Activated T-helper 1 cell treated with Interleukin-2 at 50 U/mL for 16 hours (primary cell): ENCODE results near the gene TUB.

Source experiments
- DNase-seq: peaks from one replicate; pipeline ENCODE4 v3.0.0-alpha.2; 2020; ENCODE audit warnings: low read depth

The TUB gene

GRCh38 chr11:8092587-8093424 lies 11.8 kb downstream of the TUB start:
- DNase-seq, result no peak

DNA sequence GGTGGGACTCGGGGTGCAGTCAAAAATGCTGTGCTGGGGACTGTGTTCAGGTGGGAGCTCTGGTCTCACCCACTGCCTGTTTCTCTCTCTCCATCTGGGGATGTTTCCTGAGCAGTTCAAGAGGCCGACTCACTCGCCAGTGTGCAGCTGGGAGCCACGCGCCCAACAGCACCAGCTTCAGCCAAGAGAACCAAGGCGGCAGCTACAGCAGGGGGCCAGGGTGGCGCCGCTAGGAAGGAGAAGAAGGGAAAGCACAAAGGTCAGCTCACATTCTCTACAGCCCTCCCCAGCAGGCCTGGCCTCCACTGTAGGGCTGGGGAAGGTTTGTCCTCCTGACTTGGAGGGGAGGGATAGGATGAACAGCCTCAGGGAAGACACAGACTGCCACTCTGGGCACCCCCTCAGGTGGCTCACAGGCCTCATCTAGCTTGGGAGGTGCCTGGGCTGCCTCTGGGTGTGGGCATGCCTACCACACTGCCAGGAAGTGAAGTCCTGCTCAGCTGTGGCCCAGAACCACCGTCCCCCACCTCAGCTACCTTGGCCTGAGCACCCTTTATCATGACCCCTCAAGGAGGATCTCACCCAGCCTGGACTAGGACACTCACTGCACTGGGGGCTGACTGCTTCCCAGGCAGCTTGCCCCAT lies 13.0 kb downstream of the TUB start:
- DNase-seq, result no peak

GRCh38 chr11:8094656-8095055 lies 13.6 kb downstream of the TUB start:
- DNase-seq, result no peak

- DNase-seq, result no peak
Measured at GRCh38 chr11:8095371-8095770, 14.4 kb downstream of the TUB start.

DNA sequence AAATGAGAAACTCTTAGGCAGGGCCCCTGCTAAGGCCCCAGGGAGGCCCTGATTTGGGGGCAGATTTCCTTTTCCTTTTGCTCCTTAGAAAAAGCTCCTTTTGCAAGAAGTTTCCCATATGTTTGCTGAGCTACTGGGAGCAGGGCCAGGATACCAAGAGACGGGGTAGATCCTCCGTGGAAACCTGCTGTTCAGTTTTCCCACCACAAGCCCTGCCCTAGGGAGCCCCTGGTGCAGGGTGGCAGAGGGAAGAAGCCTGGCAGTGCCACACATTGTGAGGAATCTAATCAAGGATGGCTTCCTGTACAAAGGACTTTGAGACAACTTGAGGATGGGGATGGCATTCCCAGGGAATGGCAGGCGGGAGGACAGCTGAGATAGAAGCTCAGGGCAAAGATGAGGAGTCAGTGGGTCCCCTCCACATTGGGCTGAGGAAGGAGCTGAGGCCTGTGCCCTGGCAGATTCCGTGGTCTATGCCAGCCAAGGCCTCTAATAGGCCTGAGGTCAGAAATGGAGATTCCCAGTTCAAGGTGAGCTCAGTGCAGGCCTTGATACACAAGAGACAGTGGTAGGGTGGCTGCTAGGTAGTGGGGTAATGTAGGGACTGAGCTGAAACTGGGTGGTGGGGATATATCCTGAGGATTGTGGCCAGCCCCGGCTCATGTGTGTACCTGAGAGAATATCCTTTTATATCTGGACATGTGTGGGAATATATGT lies 15.0 kb downstream of the TUB start:
- DNase-seq, result no peak

DNA sequence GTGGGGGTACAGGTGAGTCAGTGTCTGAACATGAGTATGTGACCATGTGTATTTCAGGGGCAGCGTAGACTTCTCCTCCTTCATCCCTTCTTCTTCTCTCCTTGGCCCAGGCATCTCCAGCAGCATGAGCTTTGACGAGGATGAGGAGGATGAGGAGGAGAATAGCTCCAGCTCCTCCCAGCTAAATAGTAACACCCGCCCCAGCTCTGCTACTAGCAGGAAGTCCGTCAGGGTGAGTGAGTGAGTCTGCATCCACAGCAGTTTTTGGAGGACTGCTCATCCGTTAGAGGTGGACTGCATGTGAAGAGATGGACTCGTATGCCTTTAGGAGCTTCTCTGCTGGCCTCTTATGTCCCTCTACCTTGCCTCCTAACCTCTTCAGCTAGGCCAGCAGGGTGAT lies 15.6 kb downstream of the TUB start:
- no peak for DNase-seq

GRCh38 chr11:8097062-8097461 lies 16.1 kb downstream of the TUB start:
- no peak for DNase-seq

- no peak for DNase-seq
Measured at GRCh38 chr11:8097468-8097867, 16.5 kb downstream of the TUB start.

DNA sequence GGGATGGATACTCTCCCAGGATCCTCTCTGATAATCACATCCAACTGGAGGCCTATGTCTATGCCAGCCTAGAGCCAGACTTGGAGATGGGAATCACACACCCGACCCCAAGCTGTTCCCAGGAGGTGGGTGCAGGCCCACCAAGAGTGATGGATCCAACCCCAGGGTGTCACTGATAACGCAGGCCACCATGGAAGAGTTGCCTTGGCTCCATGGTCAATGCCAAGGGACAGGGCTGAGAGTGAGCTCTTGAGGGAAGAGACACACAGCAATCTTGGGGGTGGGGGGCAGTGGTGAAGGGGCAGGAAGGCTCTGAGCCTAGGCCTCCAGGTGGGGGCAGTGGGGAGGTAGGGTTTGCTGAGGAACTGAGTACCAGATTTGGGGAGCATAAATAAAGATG lies 16.9 kb downstream of the TUB start:
- no peak for DNase-seq

DNA sequence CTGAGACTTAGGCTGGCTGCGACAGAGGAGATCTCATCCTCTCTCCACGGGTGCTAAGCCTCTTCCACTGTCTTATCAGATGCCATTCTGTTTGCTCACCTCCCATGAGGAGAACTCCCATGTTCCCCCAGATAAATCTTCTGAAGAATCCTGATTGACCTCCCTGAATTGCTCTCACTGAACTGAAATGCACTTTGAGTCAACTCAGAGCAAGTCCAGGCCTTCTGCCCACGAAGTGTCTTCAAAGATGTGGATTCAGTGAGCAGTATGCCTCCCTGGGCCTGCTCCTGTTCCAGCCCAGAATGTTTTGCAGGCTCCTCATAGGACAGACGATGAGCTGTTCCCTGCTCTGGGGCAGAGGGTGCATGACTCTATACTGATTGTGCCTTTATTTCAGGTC lies 17.4 kb downstream of the TUB start:
- DNase-seq, result no peak

DNA sequence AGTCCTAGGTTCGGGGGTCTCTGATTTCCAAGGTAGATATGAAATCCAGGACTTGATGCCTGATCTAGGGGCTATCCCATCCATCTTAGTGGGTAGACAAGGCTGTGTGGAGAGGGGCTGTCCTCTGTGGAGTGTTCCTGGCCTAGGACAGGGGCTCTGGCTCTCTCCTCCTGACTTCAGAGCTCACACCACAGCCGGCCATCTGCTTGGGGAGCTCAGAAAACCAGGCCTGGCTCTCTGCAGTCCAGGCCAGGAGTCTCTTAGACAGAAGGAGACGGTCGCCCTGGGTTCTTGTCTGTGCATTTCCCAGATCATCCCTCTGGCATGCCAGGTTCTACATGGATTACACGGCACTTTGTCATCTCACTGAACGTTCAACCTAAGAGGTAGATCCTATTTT lies 17.9 kb downstream of the TUB start:
- DNase-seq, result no peak

GRCh38 chr11:8099291-8099899 lies 18.4 kb downstream of the TUB start:
- peak; percentile 43 for DNase-seq

GRCh38 chr11:8100158-8100557 lies 19.1 kb downstream of the TUB start:
- DNase-seq, result no peak

- DNase-seq, result no peak
Measured at GRCh38 chr11:8100605-8101004, 19.6 kb downstream of the TUB start.

- DNase-seq, result no peak
Measured at GRCh38 chr11:8101421-8101820, 20.4 kb downstream of the TUB start.

DNA sequence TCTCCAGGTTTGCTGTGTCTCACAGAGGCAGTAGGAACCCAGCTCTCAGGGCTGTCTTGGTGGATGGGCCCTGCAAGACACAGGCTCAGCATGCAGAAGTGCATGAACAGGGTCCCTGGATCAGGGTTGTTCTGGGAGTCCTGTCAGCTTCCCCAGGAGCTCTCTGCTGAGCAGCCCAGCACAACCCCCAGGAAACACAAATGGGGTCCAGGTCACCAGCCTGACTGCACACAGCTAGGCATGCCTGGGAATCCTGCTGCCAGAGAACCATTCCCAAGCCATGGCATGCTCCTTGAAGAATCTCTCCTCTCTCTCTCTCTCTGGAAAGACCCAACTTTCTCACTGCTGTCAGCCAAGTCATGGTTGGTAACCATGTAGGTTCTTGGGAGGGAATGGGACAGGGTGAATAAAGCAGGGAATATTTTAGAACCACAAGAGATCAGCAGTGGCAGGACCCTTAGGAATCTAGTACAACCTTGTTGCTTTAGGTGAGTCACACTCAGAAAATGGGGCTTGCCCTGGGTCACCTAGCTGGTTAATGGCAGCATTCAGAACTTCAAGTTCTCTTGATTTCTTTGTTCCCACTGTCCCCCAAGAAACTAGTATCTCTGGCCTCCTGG lies 21.4 kb downstream of the TUB start:
- DNase-seq, result no peak

DNA sequence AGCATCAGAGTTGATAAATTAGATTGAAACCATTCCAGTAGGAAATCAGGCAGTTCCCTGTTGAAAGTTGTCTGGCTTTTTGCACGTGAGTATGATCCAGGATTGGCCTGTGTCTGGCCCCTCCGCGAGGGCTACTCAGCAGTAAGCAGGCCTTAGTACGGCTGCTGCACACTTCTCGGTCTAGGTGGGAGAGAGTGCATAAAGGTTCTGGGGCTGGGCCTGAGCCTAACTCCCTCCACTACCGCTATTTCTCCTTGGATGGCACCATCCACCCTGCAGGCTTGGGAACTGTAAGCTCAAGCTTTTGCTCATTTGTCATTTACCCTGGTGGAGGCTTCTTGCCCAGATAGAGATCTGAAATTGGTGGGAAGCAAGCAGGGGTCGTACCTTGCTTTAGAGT lies 22.0 kb downstream of the TUB start:
- DNase-seq, result no peak

GRCh38 chr11:8103909-8104308 lies 22.9 kb downstream of the TUB start:
- no peak for DNase-seq

DNA sequence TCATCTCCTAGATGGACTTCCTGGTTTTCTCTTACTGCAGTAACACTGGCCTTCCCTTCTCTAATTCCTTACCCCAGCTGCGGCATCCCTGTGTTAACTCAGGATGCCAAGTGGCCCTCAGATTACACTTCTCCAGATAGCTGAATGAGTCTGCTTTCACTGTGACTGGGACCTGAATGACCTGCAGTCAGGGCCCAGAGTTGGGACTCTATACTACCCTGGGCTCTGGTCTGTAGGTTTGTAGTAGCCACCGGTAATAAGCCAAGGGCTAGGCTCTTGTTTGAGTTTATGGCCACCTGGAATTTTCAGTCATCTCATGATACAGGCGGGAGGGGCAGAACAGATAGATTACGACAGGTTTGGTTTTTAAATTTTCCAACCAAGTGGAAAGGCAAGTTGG lies 24.1 kb downstream of the TUB start:
- DNase-seq, result no peak

DNA sequence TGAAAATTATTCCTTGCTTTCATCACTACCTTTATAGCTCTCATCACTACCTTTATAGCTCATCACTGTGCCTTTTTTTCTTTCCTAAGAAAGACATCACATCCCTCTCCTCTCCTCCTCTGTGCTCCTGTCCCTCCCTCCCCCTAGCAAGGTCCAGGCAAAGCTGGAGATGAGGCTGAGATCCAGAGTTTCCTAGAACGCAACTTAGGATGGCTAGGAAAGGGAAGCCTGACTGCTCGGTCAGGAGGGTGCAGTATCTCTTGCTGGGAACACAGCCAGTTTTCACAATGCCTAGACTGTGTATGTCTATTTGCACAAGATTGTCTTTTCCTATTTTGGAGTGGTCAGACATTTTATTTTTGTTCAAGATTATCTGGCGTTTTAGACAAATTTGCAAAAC lies 24.7 kb downstream of the TUB start:
- no peak for DNase-seq

DNA sequence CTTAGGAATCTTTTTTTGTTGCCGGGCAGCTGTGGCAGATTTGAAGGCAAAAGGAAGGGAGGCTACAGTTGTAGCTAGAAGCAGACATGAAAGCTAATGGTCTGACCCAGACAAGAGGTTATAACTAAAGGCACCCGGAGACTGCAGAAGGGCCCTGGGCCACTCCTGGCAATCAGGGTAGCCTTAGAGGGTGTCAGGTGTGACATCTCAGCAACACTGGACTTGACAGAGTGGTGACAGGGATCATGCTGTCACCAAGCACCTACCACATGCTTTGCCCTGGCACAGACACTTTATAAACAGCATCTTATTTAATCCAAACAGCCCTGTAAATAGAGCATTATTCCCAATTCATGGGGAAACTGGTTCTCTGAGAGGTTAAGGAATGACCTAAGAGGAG lies 25.7 kb downstream of the TUB start:
- no peak for DNase-seq

- no peak for DNase-seq
Measured at GRCh38 chr11:8107642-8108041, 26.6 kb downstream of the TUB start.
